Measurements from ENCODE around the gene NTNG2.

NTNG2 gene

DNA sequence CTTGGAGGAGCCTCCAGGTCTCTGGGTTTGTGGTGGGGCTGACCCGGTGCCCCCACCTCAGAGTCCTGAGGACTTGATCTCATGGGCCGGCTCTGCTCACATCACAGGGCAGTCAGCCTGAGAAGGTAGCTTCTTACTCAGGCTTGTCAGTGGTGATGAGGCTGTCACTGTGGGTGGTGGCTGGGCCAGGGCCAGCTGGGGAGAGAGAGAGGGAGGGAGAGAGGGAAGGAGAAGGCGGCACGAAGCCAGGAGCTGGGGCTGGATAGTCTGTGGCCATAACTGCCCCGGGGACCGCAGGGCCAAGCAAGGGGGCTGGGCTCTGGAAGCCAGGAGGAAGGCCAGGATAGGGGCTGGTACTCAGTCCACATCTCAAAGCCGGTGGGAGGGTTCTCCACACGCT is 6.5 kb downstream of the NTNG2 start:
- H3K9me3 ChIP-seq (ENCODE audit: insufficient read depth, low read length), result no peaks in the 10 kb centered on the region
- H3K27ac ChIP-seq (ENCODE audit: low read depth, low read length), result no peak overlapping the region
- no peak overlapping the region for H3K4me2 ChIP-seq (ENCODE audit: low read depth, low read length, poor library complexity, severe bottlenecking)
- no peaks in the 10 kb centered on the region for H3K36me3 ChIP-seq (ENCODE audit: low read length)
- H3K27me3 ChIP-seq (ENCODE audit: low read length), result no peaks in the 10 kb centered on the region
- H4K20me1 ChIP-seq (ENCODE audit: low read depth, low read length), result no peaks in the 10 kb centered on the region
- no peaks in the 10 kb centered on the region for H3K9me2 ChIP-seq (replicated peaks; ENCODE audit: insufficient read depth, low read length)
- no peak overlapping the region for H3K4me3 ChIP-seq (ENCODE audit: insufficient read depth, low read length, poor library complexity, severe bottlenecking)
- TF ChIP-seq EZH2phosphoT487 (conservative IDR thresholded peaks at IDR 0.05; ENCODE audit: low read length) (no peak), CTCF (IDR thresholded peaks at IDR 0.05; ENCODE audit: insufficient read depth, low read length, poor library complexity, severe bottlenecking) (no peak)
- no peaks in the 10 kb centered on the region for H3F3A ChIP-seq (ENCODE audit: insufficient read depth)
- H3K79me2 ChIP-seq (ENCODE audit: insufficient read depth, low read length), result no peaks in the 10 kb centered on the region
- no peak overlapping the region for H2AFZ ChIP-seq (ENCODE audit: low read depth, low read length, severe bottlenecking)
- no peak overlapping the region for H3K9ac ChIP-seq (ENCODE audit: low read length)

- TF ChIP-seq CTCF (IDR thresholded peaks at IDR 0.05; ENCODE audit: insufficient read depth, low read length, poor library complexity, severe bottlenecking) (no peak), EZH2phosphoT487 (conservative IDR thresholded peaks at IDR 0.05; ENCODE audit: low read length) (no peak)
- Histone ChIP-seq H3K4me3 (ENCODE audit: insufficient read depth, low read length, poor library complexity, severe bottlenecking) (no peak overlapping the region), H3K27ac (ENCODE audit: low read depth, low read length) (no peak overlapping the region), H3F3A (ENCODE audit: insufficient read depth) (no peaks in the 10 kb centered on the region), H3K4me2 (ENCODE audit: low read depth, low read length, poor library complexity, severe bottlenecking) (no peak overlapping the region), H3K36me3 (ENCODE audit: low read length) (no peaks in the 10 kb centered on the region), H3K9me2 (replicated peaks; ENCODE audit: insufficient read depth, low read length) (no peaks in the 10 kb centered on the region), H3K79me2 (ENCODE audit: insufficient read depth, low read length) (no peaks in the 10 kb centered on the region), H3K27me3 (ENCODE audit: low read length) (no peaks in the 10 kb centered on the region), H4K20me1 (ENCODE audit: low read depth, low read length) (no peaks in the 10 kb centered on the region), H2AFZ (ENCODE audit: low read depth, low read length, severe bottlenecking) (no peak overlapping the region), H3K9ac (ENCODE audit: low read length) (no peak overlapping the region), H3K9me3 (ENCODE audit: insufficient read depth, low read length) (no peaks in the 10 kb centered on the region)
Measured at GRCh38 chr9:132168851-132169250, 7.0 kb downstream of the NTNG2 start.

GRCh38 chr9:132169672-132170392 is 8.0 kb downstream of the NTNG2 start:
- no peaks in the 10 kb centered on the region for H3F3A ChIP-seq (ENCODE audit: insufficient read depth)
- no peak overlapping the region for H3K4me2 ChIP-seq (ENCODE audit: low read depth, low read length, poor library complexity, severe bottlenecking)
- H3K4me3 ChIP-seq (ENCODE audit: insufficient read depth, low read length, poor library complexity, severe bottlenecking), result no peak overlapping the region
- no peaks in the 10 kb centered on the region for H3K79me2 ChIP-seq (ENCODE audit: insufficient read depth, low read length)
- H3K36me3 ChIP-seq (ENCODE audit: low read length), result no peaks in the 10 kb centered on the region
- no peaks in the 10 kb centered on the region for H3K9me3 ChIP-seq (ENCODE audit: insufficient read depth, low read length)
- H3K9ac ChIP-seq (ENCODE audit: low read length), result no peak overlapping the region
- H4K20me1 ChIP-seq (ENCODE audit: low read depth, low read length), result no peaks in the 10 kb centered on the region
- no peak overlapping the region for H3K27ac ChIP-seq (ENCODE audit: low read depth, low read length)
- TF ChIP-seq EZH2phosphoT487 (conservative IDR thresholded peaks at IDR 0.05; ENCODE audit: low read length) (no peak), CTCF (IDR thresholded peaks at IDR 0.05; ENCODE audit: insufficient read depth, low read length, poor library complexity, severe bottlenecking) (peak; percentile 91)
- H3K27me3 ChIP-seq (ENCODE audit: low read length), result no peaks in the 10 kb centered on the region
- no peak overlapping the region for H2AFZ ChIP-seq (ENCODE audit: low read depth, low read length, severe bottlenecking)
- no peaks in the 10 kb centered on the region for H3K9me2 ChIP-seq (replicated peaks; ENCODE audit: insufficient read depth, low read length)

Data from SU-DHL-6 (cell line).